Mammary epithelial cell (primary cell): ENCODE measurements around the gene RUFY1.

Experiments
- EZH2 ChIP-seq: IDR thresholded peaks from 2 replicates; pipeline ENCODE4 v1.6.1; 2012; ENCODE audit warnings: low read length, inconsistent platforms, borderline replicate concordance
- TF ChIP-seq, protein P1 (sequence below), 2 donors: IDR thresholded peaks in 1 of 2; conservative IDR thresholded peaks in 1 of 2; 2 replicates each; pipeline ENCODE4 v1.5.1; 2011 to 2012; ENCODE audit warnings: inconsistent platforms in 2 of 2, low read length in 2 of 2, mild to moderate bottlenecking in 2 of 2, control low read depth in 1 of 2, low read depth in 1 of 2; ENCODE audit not compliant: insufficient read depth in 1 of 2; ENCODE audit errors: extremely low read depth in 1 of 2

DNA sequence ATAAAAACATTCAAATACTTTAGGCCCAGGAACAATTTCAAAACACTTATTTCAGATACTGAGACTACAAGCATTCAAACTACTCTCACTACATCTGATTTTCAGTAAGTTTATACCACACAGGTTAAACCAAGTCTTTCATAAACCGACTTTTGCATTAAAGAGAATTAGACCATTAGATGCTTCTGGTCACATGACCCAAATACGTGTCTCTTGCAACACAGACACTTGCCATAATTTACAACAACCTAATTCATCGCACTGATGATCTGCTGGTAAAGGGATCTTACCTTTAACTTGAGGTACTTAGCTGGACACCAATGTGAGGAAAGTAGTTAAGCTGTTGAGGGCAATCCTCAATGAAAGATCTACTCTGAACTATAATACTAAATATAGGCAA, 69.9 kb downstream of the RUFY1 start:
- TF ChIP-seq, protein P1, sequence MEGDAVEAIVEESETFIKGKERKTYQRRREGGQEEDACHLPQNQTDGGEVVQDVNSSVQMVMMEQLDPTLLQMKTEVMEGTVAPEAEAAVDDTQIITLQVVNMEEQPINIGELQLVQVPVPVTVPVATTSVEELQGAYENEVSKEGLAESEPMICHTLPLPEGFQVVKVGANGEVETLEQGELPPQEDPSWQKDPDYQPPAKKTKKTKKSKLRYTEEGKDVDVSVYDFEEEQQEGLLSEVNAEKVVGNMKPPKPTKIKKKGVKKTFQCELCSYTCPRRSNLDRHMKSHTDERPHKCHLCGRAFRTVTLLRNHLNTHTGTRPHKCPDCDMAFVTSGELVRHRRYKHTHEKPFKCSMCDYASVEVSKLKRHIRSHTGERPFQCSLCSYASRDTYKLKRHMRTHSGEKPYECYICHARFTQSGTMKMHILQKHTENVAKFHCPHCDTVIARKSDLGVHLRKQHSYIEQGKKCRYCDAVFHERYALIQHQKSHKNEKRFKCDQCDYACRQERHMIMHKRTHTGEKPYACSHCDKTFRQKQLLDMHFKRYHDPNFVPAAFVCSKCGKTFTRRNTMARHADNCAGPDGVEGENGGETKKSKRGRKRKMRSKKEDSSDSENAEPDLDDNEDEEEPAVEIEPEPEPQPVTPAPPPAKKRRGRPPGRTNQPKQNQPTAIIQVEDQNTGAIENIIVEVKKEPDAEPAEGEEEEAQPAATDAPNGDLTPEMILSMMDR (conservative IDR thresholded peaks at IDR 0.05 in 1 of 2, IDR thresholded peaks at IDR 0.05 in 1 of 2; ENCODE audit: extremely low read depth in 1 of 2, insufficient read depth in 1 of 2, low read depth in 1 of 2, low read length in 2 of 2): no peak
- no peak for TF ChIP-seq EZH2
